Suprapubic skin (tissue), 4 donors: ENCODE data around the gene SLC30A10.
"Not testable (repeated sequence)": the region's sequence is repeated elsewhere in the genome, so short reads cannot be mapped to it uniquely, and the experiment has no call there.

Experiments
- POLR2A ChIP-seq, 2 donors: fragments of 450-650 bp; IDR thresholded peaks; one replicate each; pipeline ENCODE4 v1.6.1; 2017; ENCODE audit warnings: antibody characterized with exemption in 2 of 2, mild to moderate bottlenecking in 2 of 2, moderate library complexity in 2 of 2
- POLR2AphosphoS5 ChIP-seq, 3 donors: sonication (generic); formaldehyde crosslinking; IDR thresholded peaks; one replicate each; pipeline ENCODE4 v1.6.1; 2017; ENCODE audit warnings: antibody characterized with exemption in 3 of 3
- TF ChIP-seq, protein P1 (sequence below), 2 donors: fragments of 200-600 bp in 1 of 2; fragments of 450-650 bp in 1 of 2; sonication (generic) in 1 of 2; IDR thresholded peaks; one replicate each; pipeline ENCODE4 v1.5.1; 2016 to 2019; ENCODE audit warnings: antibody characterized with exemption in 2 of 2, mild to moderate bottlenecking in 1 of 2, moderate library complexity in 1 of 2

DNA sequence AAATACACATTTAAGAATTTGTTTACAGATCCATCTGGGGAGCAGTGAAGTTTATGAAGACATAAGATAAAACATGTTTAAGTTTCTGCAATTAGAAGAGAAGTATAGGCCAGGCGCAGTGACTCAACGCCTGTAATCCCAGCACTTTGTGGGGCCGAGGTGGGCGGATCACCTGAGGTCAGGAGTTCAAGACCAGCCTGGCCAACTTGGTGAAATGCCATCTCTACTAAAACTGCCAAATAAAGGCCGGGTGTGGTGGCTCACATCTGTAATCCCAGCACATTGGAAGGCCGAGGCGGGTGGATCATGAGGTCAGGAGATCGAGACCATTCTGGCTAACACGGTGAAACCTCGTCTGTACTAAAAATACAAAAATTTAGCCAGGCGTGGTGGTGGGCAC, 5.4 kb upstream of the SLC30A10 start:
- TF ChIP-seq POLR2A, POLR2AphosphoS5 (IDR thresholded peaks at IDR 0.05): not testable (repeated sequence)
- TF ChIP-seq, protein P1, sequence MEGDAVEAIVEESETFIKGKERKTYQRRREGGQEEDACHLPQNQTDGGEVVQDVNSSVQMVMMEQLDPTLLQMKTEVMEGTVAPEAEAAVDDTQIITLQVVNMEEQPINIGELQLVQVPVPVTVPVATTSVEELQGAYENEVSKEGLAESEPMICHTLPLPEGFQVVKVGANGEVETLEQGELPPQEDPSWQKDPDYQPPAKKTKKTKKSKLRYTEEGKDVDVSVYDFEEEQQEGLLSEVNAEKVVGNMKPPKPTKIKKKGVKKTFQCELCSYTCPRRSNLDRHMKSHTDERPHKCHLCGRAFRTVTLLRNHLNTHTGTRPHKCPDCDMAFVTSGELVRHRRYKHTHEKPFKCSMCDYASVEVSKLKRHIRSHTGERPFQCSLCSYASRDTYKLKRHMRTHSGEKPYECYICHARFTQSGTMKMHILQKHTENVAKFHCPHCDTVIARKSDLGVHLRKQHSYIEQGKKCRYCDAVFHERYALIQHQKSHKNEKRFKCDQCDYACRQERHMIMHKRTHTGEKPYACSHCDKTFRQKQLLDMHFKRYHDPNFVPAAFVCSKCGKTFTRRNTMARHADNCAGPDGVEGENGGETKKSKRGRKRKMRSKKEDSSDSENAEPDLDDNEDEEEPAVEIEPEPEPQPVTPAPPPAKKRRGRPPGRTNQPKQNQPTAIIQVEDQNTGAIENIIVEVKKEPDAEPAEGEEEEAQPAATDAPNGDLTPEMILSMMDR (IDR thresholded peaks at IDR 0.05) = not testable (repeated sequence)
